ENCODE results near the gene GABARAP. TPM values are rescaled to one million over a fixed set of nuclear protein-coding genes. Genes with fewer than 3 reads are reported as not detected.

Gene GABARAP
- total RNA-seq, 2 donors from 2014 or later: 190 to 239 TPM

DNA sequence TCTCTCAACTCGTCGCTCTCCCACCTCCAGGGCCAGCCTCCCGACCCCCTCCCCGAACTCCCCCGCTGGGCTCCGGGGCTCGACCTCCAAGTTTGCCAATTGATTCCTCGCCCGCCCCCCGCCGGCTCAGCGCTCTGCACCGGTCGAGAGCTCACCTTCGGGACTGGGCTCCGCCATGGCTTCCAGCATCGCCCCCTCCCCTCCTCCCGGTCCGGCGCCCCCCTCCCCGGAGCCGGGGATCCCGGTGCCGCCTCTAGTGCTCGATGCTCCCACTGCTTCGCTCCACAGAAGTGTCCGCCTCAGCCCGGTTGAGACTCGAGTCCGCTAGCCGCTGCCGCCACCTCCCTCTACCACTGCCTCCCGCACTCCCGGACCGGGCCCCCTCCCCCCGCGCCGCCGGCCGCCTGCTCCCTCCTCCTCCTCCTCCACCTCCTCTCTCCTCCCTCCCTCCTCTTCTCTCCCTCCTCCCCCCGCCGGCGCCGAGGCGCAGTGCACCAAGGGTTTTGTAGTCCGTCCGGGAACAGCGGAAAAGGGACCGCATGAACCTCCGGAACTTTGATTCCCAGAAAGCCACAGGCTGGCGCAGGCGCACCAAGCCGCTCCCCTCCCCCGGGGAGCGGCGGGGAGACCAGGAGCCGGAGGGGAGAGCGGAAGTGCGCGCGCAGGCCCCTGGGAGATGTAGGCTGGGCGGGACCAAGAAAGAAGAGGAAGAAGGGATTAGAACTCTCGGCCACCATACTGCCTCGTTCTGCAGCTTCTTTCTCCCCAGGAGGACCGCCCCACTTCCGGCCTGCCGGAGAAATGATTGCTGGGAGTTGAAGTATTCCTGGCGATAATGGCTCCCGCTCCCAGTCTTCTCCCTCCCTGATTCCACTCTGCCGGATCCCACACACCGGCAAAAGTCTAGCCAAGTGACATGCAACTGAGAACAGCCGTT, 2.9 kb downstream of the GABARAP start, which contains the start of gene PHF23:
TSS of gene PHF23 (minus strand) at position 367 of the 937 bp plus-strand sequence. CDS start at position 189, 178 bp downstream.
- H3K27ac Mint-ChIP-seq: peak within 1 kb of the TSS; percentile 93
- peak; percentile 71 for ATAC-seq (replicated peaks)
- H3K36me3 Mint-ChIP-seq (ENCODE audit: low read depth): peaks cover 98% of the 10 kb centered on the region
- H3K4me1 Mint-ChIP-seq: peaks cover 50% of the 10 kb centered on the region
- no peaks in the 10 kb centered on the region for H3K9me3 Mint-ChIP-seq
- H3K27me3 Mint-ChIP-seq: no peaks in the 10 kb centered on the region
- peak within 1 kb of the TSS; percentile 87 for H3K4me3 Mint-ChIP-seq

DNA sequence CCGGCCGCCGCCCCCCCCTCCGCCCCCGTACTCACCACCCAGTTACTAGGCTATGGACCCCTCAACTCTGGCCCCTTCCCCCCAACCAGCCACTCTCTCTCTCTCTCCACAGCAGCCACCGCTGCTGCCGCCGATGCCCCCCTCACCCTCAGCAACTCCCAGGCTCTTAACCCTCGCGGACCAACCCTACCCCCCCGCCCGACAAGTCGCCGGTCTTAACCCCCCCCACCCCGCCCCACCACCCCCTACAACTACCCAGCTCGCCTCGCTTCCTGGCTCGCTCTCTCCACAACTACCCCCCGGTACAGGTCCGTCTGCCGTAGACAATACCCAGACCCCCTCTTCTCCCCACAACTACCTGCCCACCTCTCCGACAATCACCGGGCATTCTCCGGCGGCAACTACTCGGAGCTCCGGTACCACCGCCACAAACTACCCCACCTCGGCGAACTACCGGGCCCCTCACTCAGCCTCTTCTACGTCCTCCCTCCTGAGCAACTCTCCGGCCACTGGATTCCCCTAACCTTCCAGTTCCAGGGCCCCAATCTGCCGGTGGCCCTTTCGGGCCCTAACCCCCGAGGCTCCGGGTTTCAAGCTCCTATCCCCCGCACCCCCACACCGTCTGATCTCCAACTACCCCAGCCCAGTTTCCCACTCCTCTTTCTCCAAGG, 3.7 kb downstream of the GABARAP start:
- peaks cover 99% of the 10 kb centered on the region for H3K36me3 Mint-ChIP-seq (ENCODE audit: low read depth)
- peaks cover 50% of the 10 kb centered on the region for H3K4me1 Mint-ChIP-seq
- H3K4me3 Mint-ChIP-seq: peak overlapping the region; percentile 87
- H3K27me3 Mint-ChIP-seq: no peaks in the 10 kb centered on the region
- H3K9me3 Mint-ChIP-seq: no peaks in the 10 kb centered on the region
- no peak for ATAC-seq (replicated peaks)
- peak overlapping the region; percentile 93 for H3K27ac Mint-ChIP-seq

DNA sequence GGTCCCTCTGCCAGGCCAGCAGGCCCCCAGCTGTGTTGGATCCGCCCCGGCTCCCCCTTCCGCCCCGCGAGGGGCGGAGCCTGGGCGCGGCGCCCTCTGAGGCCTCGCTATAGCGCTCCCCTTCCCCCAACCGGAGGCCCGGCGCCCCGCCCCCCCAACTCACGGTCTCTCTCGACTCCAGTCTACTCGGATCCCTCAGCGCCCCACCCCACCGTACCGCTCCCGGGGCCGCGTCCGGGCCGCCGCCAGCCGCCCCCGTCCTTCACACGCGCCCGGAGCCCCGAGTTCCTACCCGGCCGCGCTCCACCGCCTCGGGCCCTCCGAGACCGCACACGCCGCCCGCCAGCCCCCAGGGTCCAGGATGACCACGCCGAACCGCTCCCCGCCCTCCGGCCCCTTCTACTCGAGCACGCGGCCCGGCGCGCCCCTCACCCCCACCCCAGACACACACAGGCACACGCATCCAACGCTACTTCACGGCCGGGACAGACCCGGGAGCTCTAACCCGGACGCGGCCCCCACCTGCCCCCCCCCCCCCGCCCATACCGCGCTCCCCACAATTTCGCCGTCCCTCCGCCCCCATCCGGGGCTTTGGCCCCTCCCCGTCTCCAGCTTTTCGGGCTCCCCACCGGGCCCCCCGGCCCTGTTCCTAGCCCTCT, 4.4 kb downstream of the GABARAP start:
- peaks cover 99% of the 10 kb centered on the region for H3K36me3 Mint-ChIP-seq (ENCODE audit: low read depth)

DNA sequence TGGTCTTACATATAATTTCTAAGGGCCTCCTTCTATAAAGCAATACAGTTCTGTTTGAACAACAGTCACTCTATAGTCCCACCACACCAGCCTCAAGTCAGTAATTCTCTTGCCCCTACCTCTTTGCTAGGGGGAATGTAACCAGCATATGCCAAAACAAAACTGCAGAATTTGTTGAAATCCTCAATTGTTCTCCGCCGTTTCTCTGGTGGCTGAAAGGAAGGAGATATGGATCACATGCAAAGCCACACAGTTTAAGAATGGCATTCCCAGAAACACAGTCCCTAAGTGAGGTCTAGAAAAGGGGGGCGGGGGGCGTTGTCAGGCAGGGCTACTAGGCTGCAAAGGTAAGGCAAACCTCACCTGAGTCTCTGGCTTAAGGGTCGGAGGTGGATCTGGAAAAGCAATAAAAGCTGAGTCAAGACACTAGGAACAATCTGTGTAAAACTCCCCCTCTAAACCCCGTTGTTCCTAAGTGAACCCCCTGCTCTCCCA, 4.9 kb downstream of the GABARAP start:
- H3K4me1 Mint-ChIP-seq: peaks cover 47% of the 10 kb centered on the region
- no peak for ATAC-seq (replicated peaks)
- peak overlapping the region; percentile 87 for H3K4me3 Mint-ChIP-seq
- peak overlapping the region; percentile 41 for H3K27ac Mint-ChIP-seq
- H3K27me3 Mint-ChIP-seq: no peaks in the 10 kb centered on the region
- H3K36me3 Mint-ChIP-seq (ENCODE audit: low read depth): peaks cover 96% of the 10 kb centered on the region
- no peaks in the 10 kb centered on the region for H3K9me3 Mint-ChIP-seq

More for the DNA sequence above, 4.4 kb downstream of the GABARAP start:
- peaks cover 50% of the 10 kb centered on the region for H3K4me1 Mint-ChIP-seq
- H3K9me3 Mint-ChIP-seq: no peaks in the 10 kb centered on the region
- peak overlapping the region; percentile 93 for H3K27ac Mint-ChIP-seq
- H3K27me3 Mint-ChIP-seq: no peaks in the 10 kb centered on the region
- ATAC-seq (replicated peaks): peak; percentile 26
- H3K4me3 Mint-ChIP-seq: peak overlapping the region; percentile 87

DNA sequence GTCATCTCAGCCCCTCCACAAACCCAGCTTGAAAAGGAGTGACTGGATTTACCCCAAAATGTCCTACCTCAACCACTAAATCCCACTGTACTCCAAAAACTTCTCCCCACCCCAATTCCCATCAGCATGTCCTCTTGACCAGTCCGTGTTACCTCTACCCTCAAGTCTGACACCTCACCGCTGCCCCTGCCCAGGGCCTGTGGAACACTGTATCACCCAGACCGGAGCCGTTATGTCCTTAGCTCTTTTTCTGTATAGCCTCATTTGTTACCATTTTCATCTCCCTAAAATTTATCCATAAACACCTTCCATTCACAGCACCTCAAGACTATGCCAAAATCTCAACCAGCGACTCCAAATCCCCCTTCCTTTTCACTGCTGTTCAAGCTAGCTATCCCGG, 5.4 kb downstream of the GABARAP start:
- peaks cover 96% of the 10 kb centered on the region for H3K36me3 Mint-ChIP-seq (ENCODE audit: low read depth)
- ATAC-seq (replicated peaks): no peak
- no peaks in the 10 kb centered on the region for H3K27me3 Mint-ChIP-seq

DNA sequence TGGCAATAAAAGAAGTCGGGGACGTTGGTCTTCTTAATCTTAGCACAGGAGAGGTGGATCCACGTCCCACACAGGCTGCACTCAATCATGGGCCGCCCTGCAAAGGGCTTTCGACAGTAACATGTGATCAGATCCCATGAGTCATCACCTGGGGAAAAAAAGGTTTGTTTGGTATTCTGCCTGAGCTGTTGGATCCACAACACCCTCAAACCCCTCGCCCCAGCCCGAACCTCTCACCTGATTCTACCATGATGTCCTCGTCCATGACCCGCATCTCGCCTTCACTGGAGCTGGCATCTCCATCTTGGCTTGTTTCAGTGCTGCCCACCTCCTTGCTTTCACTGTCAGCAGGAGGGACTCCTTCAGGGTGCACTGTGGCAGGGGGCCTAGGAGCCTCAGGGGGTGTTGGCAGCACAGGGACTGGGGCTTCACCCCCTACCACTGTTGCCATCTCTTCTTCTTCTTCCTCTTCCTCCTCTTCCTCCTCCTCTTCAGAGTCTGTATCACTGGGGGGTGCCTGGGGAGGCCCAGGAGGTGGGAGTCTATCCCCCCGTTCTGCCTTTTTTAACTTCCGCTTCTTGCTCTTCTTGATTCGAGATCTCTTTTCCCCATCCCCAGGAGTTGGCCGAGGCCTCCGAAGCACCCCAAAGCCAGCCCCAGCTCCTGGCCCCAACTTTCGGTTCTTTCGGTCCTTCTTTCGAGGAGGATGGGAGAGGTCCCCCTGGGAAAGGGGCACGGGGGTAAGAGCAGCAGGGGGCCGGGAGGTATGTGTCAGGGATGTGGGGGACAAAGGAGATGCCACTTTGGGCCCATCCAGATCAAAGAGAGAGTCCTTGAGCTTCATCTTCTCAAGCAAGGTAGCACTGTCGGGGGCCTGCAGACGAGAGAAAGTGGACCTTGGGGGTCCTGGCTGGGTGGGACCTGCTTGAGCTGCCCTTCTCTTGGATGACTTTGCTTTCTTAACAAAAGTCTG, 6.3 kb downstream of the GABARAP start:
- Mint-ChIP-seq H3K9me3 (no peaks in the 10 kb centered on the region), H3K27ac (peak overlapping the region; percentile 88), H3K4me1 (peaks cover 49% of the 10 kb centered on the region), H3K27me3 (no peaks in the 10 kb centered on the region), H3K36me3 (ENCODE audit: low read depth) (peaks cover 96% of the 10 kb centered on the region), H3K4me3 (peak overlapping the region; percentile 87)
- ATAC-seq (replicated peaks): no peak

More for the DNA sequence above, 5.4 kb downstream of the GABARAP start:
- H3K9me3 Mint-ChIP-seq: no peaks in the 10 kb centered on the region
- peak overlapping the region; percentile 41 for H3K27ac Mint-ChIP-seq
- H3K4me1 Mint-ChIP-seq: peaks cover 52% of the 10 kb centered on the region
- H3K4me3 Mint-ChIP-seq: peak overlapping the region; percentile 87

DNA sequence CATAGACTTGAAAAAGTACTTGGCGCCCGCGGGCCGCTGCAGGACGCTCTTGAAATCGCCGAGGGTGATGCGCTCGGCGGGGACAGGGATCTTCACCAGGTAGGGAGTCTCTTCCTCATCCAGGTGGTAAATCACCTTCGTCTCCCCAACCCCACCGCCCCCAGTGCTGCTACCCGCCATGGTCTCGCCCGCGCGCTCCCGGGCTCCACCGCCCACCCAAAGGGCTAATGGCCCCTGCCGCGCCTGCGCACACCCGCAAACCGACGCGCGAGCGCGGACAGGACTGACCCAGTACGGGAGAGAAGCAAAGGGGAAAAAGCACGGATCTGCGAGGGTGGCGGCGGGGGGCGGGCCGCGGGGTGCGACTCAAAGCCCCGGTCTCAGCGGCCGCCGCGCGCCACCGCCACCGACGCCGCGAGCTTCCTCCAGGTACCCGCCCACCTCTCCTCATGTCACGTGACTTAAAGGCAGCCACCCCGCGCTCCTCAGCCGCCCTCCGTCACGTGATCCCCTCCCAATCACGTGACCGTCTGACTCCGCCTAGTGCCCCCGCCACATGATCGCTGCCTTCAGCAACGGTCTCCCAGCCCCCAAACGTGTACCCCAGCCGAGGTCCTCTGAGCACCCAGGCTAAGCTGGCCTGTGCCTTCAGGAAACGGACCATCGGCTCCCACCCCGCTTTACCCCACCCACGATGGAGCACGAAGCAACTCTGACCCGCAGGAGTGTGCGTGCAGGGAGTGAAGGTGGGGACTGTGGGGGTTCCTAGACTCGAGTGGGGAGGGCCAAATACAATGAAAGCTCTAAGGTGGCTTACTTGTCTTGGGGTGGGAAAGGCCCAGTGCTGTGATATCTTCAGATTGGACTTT, 7.9 kb downstream of the GABARAP start, which contains the start of gene DVL2:
TSS of gene DVL2 (minus strand) at position 435 of the 869 bp plus-strand sequence. CDS start at position 180, 255 bp downstream.
- Mint-ChIP-seq H3K9me3 (no peaks in the 10 kb centered on the region), H3K4me3 (peak within 1 kb of the TSS; percentile 87), H3K27ac (peak within 1 kb of the TSS; percentile 88), H3K36me3 (ENCODE audit: low read depth) (peaks cover 96% of the 10 kb centered on the region), H3K4me1 (peaks cover 41% of the 10 kb centered on the region), H3K27me3 (no peaks in the 10 kb centered on the region)
- peak; percentile 59 for ATAC-seq (replicated peaks)

DNA sequence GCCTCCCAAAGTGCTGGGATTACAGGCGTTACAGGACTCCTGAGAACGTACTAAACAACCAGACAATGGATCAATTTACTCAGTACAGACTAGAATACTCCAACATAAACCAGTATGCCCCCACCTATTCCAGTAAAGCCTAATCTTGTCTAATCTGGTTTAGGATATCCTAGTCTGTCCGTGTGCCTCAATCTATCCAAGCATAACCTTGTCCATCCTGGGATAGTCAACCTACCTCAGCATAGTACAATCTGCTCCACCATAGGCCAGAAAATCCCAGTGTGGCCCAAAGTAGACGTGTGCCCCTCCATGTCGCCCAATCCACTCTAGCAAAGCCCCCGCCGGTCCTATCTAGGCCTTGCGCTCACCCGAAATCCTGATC, 8.6 kb downstream of the GABARAP start:
- peaks cover 41% of the 10 kb centered on the region for H3K4me1 Mint-ChIP-seq
- H3K27me3 Mint-ChIP-seq: no peaks in the 10 kb centered on the region
- peaks cover 96% of the 10 kb centered on the region for H3K36me3 Mint-ChIP-seq (ENCODE audit: low read depth)
- peak overlapping the region; percentile 88 for H3K27ac Mint-ChIP-seq
- no peaks in the 10 kb centered on the region for H3K9me3 Mint-ChIP-seq
- ATAC-seq (replicated peaks): no peak
- peak overlapping the region; percentile 87 for H3K4me3 Mint-ChIP-seq

DNA sequence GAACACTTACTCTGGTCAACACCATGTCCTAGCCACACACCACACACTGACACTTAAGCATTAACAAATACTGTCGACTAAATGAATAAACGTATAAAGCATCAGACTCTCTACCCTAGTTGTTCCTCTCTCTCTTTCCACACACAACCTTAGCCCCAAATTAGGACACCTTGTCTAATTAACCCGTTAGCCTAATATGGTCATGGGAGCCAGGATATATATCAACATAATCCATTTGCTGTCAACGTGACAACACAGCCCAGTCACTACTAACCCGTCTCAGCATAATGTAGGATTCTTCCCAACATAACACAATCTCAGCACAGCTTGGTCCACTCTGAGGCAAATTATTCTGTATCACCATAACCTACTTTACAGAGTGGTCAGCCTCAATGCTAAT, 10.1 kb downstream of the GABARAP start:
- no peak for ATAC-seq (replicated peaks)
- H3K9me3 Mint-ChIP-seq: no peaks in the 10 kb centered on the region
- peaks cover 96% of the 10 kb centered on the region for H3K36me3 Mint-ChIP-seq (ENCODE audit: low read depth)
- H3K4me1 Mint-ChIP-seq: peaks cover 45% of the 10 kb centered on the region
- H3K27ac Mint-ChIP-seq: peak overlapping the region; percentile 25
- H3K27me3 Mint-ChIP-seq: no peaks in the 10 kb centered on the region
- H3K4me3 Mint-ChIP-seq: peak overlapping the region; percentile 87

DNA sequence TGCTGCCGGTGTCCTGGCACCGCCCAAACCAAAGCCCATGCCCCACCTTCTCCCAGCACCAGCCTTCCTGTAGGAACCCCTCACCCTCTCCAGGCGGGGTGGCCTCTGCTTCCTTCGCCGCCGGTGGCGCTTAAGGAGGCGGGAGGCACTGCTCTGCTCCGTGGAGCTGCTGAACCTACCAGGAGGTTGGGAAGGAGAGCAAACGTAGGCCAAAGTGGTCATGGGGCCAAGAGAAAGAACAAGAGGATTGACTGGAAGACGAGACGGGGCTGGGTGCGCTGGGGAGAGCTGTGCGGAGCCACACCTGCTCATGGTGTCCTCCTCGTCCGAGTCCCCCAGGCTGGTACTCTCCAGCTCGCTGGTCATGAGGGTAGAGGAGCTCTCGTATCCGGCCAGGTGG, 12.7 kb downstream of the GABARAP start:
- no peaks in the 10 kb centered on the region for H3K27me3 Mint-ChIP-seq
- ATAC-seq (replicated peaks): no peak

DNA sequence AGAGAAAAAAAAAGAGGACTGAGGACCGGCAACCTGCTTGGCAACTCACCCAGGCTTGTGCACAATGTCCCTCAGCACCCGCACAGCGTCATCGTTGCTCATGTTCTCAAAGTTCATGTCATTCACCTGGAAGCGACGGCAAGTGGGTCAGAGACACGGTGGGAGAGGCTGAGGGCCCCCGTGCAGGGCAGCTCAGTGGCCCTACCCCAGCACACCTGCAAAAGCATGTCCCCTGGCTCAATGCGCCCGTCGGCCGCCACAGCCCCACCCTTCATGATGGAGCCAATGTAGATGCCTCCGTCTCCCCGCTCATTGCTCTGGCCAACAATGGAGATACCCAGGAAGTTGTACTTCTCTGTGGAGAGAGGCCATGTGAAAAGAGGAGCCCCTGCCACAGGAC, 13.3 kb downstream of the GABARAP start:
- H3K27ac Mint-ChIP-seq: no peak overlapping the region
- no peaks in the 10 kb centered on the region for H3K27me3 Mint-ChIP-seq
- ATAC-seq (replicated peaks): no peak
- H3K4me3 Mint-ChIP-seq: no peak overlapping the region
- H3K9me3 Mint-ChIP-seq: no peaks in the 10 kb centered on the region
- H3K36me3 Mint-ChIP-seq (ENCODE audit: low read depth): peaks cover 92% of the 10 kb centered on the region
- H3K4me1 Mint-ChIP-seq: peaks cover 24% of the 10 kb centered on the region

More for the DNA sequence above, 12.7 kb downstream of the GABARAP start:
- Mint-ChIP-seq H3K9me3 (no peaks in the 10 kb centered on the region), H3K36me3 (ENCODE audit: low read depth) (peaks cover 93% of the 10 kb centered on the region), H3K4me1 (peaks cover 24% of the 10 kb centered on the region), H3K4me3 (no peak overlapping the region), H3K27ac (no peak overlapping the region)
